Neutrophil (primary cell): ENCODE measurements around the gene FXR2.

Source experiments
- H3K27ac ChIP-seq: fragments of 200-600 bp; sonication (generic); 2 replicates; pipeline ENCODE4 v1.5.1; 2016; ENCODE audit warnings: mild to moderate bottlenecking, moderate library complexity
- H3K27me3 ChIP-seq: fragments of 200-600 bp; sonication (generic); 2 replicates; pipeline ENCODE4 v1.6.0; 2016; ENCODE audit warnings: mild to moderate bottlenecking
- H3K36me3 ChIP-seq: fragments of 200-600 bp; sonication (generic); 2 replicates; pipeline ENCODE4 v1.5.1; 2017
- H3K4me1 ChIP-seq, 2 experiments: fragments of 200-600 bp in 1 of 2; sonication (generic) in 1 of 2; 1 replicate in 1 of 2; 2 replicates in 1 of 2; pipeline versions ENCODE4 v1.5.1 to v1.6.1; 2013 to 2016; ENCODE audit warnings: low read depth in 1 of 2, low read length in 1 of 2, mild to moderate bottlenecking in 1 of 2, moderate library complexity in 1 of 2; ENCODE audit not compliant: control insufficient read depth in 1 of 2, insufficient read depth in 1 of 2
- H3K4me3 ChIP-seq, 2 experiments: fragments of 200-600 bp in 1 of 2; sonication (generic) in 1 of 2; 1 replicate in 1 of 2; 2 replicates in 1 of 2; pipeline ENCODE4 v1.5.1; 2013 to 2016; ENCODE audit warnings: low read depth in 1 of 2, low read length in 1 of 2, mild to moderate bottlenecking in 1 of 2, moderate library complexity in 1 of 2
- H3K9me3 ChIP-seq: fragments of 200-600 bp; sonication (generic); 2 replicates; pipeline ENCODE4 v1.5.1; 2016
- TF ChIP-seq, protein P1 (sequence below): fragments of 200-600 bp; sonication (generic); IDR thresholded peaks from 2 replicates; pipeline ENCODE4 v1.5.1; 2016; ENCODE audit warnings: antibody characterized with exemption

The FXR2 gene

DNA sequence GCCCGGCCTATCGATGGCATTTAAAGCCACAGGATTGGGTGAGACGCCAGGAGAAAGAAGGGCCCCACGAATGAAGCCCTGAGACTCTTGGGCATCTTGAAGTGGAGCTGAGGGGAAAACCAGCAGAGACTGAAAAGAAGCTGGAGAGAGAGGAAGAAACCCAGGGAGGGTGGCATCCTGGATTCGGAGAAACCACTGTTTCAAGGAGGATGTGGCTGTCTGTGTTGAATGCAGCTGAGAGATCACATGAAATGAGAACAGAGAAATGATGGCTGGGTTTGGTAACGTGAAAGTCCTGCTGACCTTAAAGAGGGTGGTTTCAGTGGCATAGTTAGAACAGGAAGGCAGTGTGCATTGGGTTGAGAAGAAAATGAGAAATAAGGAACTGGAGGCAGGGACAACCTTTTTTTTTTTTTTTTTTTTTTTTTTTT, 62.1 kb downstream of the FXR2 start:
- Histone ChIP-seq H3K27me3 (peaks cover 29% of the 10 kb centered on the region), H3K4me1 (peaks cover 36 to 47% of the 10 kb centered on the region in 2 experiments), H3K9me3 (no peaks in the 10 kb centered on the region), H3K27ac (peak overlapping the region; percentile 75), H3K4me3 (no peak overlapping the region), H3K36me3 (no peaks in the 10 kb centered on the region)
- TF ChIP-seq, protein P1, sequence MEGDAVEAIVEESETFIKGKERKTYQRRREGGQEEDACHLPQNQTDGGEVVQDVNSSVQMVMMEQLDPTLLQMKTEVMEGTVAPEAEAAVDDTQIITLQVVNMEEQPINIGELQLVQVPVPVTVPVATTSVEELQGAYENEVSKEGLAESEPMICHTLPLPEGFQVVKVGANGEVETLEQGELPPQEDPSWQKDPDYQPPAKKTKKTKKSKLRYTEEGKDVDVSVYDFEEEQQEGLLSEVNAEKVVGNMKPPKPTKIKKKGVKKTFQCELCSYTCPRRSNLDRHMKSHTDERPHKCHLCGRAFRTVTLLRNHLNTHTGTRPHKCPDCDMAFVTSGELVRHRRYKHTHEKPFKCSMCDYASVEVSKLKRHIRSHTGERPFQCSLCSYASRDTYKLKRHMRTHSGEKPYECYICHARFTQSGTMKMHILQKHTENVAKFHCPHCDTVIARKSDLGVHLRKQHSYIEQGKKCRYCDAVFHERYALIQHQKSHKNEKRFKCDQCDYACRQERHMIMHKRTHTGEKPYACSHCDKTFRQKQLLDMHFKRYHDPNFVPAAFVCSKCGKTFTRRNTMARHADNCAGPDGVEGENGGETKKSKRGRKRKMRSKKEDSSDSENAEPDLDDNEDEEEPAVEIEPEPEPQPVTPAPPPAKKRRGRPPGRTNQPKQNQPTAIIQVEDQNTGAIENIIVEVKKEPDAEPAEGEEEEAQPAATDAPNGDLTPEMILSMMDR = no peak

DNA sequence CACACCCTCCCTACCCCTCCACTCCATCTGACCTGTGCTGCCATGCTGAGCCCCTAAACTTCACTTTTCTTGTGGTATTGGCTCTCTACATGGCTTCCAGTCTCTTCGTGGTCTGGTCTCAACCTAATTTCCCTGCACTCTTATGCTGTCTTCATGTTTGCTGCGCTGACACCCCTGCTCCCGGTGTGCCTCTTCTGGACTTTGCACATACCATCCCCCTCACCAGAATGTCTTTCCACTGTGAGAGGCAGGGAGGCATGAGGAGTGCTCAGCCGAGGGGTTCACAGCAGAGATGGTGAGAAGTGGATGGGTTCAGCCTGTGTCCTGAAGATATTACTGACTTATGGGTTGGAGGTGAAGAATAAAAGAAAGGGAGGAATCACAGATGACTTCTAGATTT, 63.3 kb downstream of the FXR2 start:
- Histone ChIP-seq H3K4me1 (peaks cover 30 to 39% of the 10 kb centered on the region in 2 experiments), H3K27ac (no peak overlapping the region), H3K9me3 (no peaks in the 10 kb centered on the region), H3K36me3 (no peaks in the 10 kb centered on the region), H3K4me3 (no peak overlapping the region), H3K27me3 (peaks cover 34% of the 10 kb centered on the region)
- TF ChIP-seq, protein P1 = no peak

DNA sequence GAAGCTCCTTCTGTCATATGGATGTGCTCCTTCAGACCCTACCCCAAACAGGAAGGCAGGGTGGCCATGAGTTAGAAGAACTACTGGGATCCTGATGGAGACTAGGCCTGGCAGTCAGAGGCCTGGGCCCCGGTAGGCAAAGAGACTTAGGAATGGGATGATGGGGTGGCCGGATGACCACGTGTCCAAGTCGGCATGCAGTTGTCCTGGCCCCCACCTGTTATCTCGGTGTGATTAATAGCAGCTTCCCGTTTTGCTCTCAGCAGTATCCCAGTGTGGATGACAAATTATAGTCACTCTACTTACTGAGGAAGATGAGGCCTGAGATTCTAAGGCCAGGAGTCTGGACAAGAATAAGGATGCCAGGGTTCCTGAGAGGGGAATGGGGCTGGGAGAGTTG, 64.4 kb downstream of the FXR2 start:
- TF ChIP-seq, protein P1 = no peak
- peaks cover 34% of the 10 kb centered on the region for H3K27me3 ChIP-seq
- H3K4me3 ChIP-seq = no peak overlapping the region
- no peak overlapping the region for H3K27ac ChIP-seq
- H3K4me1 ChIP-seq = peaks cover 30 to 39% of the 10 kb centered on the region in 2 experiments
- no peaks in the 10 kb centered on the region for H3K9me3 ChIP-seq
- no peaks in the 10 kb centered on the region for H3K36me3 ChIP-seq

DNA sequence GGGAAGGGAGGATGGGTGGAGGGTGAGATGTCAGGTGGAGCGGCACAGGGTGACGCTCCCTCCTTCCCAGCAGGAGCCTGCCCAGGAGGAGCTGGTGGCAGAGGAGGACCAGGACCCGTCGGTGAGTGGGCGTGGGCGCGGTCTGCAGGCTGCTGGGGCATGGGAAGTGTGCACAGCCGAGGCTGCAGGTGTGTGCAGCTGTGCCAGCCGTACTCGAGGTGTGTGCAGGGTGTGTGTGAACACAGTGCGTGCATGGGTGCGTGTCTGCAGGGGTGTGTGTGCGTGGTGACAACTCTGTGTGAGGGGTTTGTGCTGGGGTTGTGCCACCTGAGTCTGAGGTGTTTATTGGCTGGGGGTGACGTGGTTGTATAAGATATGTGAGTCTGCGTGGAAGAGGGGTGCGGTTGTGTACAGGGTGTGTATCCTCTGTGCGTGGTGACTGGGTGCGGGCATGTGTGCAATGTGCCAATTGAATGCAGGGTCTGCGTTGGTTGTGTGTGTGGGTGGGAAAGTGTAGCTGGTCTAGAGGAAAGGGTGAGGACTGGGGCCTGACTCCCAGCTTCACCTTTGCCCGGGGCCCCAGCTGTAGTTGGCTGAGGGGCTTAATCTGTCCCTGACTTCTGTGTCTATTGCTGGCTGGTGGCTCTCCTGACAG, 65.2 kb downstream of the FXR2 start:
- H3K36me3 ChIP-seq = no peaks in the 10 kb centered on the region
- H3K27me3 ChIP-seq = peaks cover 34% of the 10 kb centered on the region
- peak overlapping the region; percentile 75 for H3K27ac ChIP-seq
- TF ChIP-seq, protein P1 = no peak
- no peaks in the 10 kb centered on the region for H3K9me3 ChIP-seq
- peak overlapping the region; percentile 57 to 72 for H3K4me3 ChIP-seq
- peaks cover 30 to 39% of the 10 kb centered on the region in 2 experiments for H3K4me1 ChIP-seq

DNA sequence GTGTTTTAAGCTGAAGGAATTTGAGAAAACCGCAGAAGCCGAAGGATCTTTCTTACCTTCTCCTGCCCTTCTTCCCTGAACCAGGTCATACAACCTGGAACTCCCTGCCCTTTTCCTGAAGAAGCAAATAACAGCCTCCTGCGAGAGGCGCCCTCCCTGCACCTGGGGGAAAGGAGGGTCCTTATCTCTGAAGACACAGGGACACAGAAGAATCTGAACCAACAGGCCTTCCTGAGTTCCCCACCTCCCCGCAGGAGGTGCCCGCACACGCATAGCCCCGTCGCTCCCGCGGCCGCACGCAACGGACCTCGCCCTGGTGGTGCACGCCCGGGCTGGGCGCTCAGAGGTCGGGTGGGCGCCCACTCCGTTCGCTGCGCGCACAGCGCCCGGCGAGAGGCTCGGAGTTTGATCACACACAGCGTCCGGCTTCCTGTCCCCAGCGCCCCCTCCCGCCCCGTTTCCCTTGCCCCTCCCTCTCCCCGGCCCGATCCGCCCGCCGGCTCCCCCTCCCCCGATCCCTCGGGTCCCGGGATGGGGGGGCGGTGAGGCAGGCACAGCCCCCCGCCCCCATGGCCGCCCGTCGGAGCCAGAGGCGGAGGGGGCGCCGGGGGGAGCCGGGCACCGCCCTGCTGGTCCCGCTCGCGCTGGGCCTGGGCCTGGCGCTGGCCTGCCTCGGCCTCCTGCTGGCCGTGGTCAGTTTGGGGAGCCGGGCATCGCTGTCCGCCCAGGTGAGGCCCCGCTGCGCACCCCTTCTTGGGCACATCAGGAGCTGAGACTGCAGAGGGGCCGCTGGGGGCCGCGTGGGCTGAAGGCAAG, 65.9 kb downstream of the FXR2 start, which contains the start of gene TNFSF12:
Gene TNFSF12 (plus strand): TSS at position 474 of the 816 bp plus-strand sequence. CDS start 96 bp downstream, at position 570.
- Histone ChIP-seq H3K36me3 (no peaks in the 10 kb centered on the region), H3K27ac (peak within 1 kb of the TSS; percentile 75), H3K27me3 (peaks cover 39% of the 10 kb centered on the region), H3K4me3 (peak within 1 kb of the TSS; percentile 57 to 72), H3K4me1 (peaks cover 28 to 37% of the 10 kb centered on the region in 2 experiments), H3K9me3 (no peaks in the 10 kb centered on the region)
- TF ChIP-seq, protein P1 = no peak
